HG03175 (cell line): ENCODE data around the gene AMIGO3.

Experiments used
- ATAC-seq: cut with Tn5 transposase; IDR thresholded peaks from one replicate; pipeline ENCODE4 v1.9.1; 2021; ENCODE audit warnings: mild to moderate bottlenecking, moderate library complexity; ENCODE audit not compliant: unreplicated experiment

AMIGO3 gene

DNA sequence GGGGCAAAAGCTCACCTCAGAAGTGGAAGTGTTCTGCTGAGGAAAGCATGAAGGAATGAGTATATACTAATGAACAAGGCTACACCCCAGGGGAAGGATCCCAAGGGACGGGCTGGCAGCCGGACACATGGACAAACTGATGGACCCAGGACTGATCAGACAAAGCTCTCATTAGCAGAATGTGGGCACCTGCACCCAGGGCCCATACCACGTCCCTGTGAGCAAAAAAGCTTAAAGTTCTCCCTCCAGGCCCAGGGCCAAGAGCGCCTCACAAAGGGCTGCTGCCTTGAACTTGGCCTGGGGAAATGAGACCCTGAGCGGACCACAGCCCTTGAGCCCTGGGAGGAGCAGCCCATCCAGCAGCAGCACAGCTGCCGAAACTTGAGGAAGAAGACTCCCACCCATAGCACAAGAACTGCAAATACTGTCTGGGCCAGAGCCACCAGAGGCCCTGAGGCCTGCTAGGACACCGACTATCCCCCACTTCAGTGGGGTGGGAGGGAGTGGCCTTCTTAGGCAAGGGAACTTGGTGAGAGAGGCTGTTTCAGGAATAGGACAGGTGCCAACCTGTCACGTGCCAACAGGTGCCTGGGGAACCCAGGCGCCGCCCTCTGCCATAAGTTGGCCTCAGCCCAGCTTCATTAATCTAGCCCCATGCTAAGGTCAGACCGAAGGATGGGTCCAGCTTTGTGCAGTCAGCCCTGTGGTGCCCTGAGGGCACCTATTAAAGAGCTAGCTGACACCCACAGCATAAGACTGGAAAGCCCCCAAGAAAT is 6.6 kb upstream of the AMIGO3 start:
- no peak for ATAC-seq

- no peak for ATAC-seq
These were observed 5.1 kb upstream of the AMIGO3 start for GRCh38 chr3:49724586-49724985.

DNA sequence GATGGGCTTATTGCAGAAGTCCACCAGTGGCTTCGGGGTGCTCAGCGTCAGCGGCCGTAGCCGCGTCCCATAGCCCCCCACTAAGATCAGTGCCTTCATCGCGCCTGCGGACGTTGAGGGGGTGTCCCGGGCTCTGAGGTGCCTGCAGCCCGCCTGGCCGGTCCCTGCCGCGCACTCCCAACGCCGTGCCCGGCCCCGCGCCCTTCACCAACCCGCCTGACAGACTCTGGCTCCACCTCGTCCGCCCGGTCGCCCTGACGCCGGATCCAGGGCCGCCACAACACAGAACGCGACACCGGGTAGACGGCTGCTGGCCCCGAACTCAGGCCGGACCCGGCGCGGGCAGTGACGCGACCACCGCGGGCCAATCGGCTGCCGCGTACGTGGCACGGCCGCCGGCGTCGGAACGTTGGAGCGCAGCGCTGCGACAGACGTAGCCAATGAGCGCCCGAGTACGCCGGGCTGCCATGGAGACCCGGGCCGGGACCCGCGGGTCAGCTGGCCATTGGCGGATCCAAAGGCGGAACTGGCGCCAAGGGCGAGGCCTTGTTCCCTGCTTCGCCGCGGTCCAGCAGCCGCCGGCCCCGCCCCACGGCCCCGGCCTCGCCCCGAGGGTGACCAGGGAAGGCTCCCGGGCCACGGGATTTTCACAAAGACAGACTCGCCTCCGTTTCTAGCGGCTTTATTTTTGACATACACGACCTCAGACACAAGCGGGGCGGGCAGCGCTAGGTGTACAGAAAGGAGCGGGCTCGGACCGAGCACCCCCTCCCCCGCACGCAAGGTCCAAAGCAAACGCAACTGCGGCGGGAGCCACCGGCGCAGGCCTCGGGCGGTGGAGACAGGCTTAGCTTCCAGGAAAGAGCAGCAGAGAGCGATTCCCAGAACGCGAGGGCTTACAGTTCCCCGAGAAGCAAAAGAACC is 4.4 kb upstream of the AMIGO3 start, which contains the start of gene GMPPB:
Gene GMPPB (minus strand): TSS at position 324 of the 924 bp plus-strand sequence. CDS start 225 bp downstream, at position 99.
- peak; percentile 75 for ATAC-seq

GRCh38 chr3:49723296-49723627 is 3.8 kb upstream of the AMIGO3 start:
- no peak for ATAC-seq

DNA sequence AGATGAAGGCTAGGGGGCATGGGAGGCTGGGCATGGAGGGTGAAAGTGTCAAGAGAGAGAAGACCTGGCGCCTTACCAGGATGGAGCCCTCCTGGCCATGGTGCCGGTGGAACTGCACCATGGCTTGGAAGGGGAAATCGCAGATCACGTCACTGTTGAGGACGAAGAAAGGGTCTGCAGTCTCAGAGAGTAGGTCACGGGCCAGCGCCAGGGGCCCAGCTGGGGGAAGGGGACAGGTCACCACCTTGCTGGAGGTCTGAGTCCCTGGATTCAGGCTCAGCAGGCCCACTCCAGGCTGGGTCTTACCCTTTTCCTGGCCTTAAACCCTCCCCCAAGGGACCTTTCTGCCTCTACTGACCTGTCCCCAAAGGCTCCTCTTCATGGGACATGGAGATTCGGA is 3.4 kb upstream of the AMIGO3 start:
- ATAC-seq = no peak

DNA sequence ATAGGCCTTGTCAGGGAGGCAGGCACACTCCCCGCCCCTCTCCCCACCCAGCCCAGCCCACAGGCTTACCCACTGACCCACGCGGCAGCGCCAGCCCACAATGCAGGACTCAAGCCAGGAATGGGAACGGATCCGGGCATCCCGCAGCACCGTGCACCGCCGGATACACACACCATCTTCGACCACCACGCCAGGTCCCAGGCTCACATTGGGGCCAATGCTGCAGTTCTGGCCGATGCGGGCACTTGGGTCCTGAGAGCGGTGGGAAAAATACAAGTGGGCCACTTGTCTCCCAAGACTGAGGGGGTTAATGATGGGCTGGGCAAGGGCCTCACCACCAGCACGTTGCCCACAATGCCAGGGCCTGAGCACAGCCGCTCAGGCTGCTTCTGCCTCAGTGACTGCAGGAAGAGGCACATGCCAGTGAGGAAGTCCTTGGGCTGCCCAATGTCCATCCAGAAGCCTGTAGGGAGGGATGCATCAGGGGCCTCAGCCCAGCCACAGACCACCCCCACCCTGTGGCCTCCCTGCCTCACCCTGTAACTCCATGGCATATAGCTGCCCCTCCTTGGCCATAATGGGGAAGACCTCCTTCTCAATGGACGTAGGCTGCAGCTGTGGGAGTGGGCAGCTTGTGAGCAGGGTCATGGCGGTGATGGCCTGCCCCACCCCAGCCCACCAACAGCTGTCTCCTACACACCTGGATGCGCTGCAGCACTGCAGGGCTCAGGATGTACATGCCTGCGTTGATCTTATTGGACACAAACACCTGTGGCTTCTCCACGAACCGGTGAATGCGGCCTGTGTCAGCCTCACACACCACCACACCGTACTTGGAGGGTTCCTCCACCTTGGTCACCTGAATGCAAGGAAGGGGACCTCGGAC is 2.7 kb upstream of the AMIGO3 start:
- no peak for ATAC-seq

DNA sequence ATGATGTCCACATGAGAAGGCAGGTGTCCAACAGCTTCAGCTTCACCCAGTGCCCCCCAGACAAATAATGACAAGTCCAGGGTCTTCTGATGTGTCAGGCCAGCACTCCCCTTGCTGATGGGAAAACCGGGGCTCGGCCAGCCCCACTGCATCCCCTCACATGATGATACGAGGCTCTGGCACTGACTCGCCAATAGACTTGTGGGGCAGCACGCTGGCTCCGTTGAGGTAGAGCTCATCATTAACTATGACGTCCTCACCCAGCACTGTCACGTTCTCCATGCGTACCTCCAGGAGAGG is 2.1 kb upstream of the AMIGO3 start:
- no peak for ATAC-seq

GRCh38 chr3:49720855-49721595 is 1.5 kb upstream of the AMIGO3 start:
- ATAC-seq = no peak

GRCh38 chr3:49718858-49719213 is 648 bp downstream of the AMIGO3 start:
- no peak for ATAC-seq

DNA sequence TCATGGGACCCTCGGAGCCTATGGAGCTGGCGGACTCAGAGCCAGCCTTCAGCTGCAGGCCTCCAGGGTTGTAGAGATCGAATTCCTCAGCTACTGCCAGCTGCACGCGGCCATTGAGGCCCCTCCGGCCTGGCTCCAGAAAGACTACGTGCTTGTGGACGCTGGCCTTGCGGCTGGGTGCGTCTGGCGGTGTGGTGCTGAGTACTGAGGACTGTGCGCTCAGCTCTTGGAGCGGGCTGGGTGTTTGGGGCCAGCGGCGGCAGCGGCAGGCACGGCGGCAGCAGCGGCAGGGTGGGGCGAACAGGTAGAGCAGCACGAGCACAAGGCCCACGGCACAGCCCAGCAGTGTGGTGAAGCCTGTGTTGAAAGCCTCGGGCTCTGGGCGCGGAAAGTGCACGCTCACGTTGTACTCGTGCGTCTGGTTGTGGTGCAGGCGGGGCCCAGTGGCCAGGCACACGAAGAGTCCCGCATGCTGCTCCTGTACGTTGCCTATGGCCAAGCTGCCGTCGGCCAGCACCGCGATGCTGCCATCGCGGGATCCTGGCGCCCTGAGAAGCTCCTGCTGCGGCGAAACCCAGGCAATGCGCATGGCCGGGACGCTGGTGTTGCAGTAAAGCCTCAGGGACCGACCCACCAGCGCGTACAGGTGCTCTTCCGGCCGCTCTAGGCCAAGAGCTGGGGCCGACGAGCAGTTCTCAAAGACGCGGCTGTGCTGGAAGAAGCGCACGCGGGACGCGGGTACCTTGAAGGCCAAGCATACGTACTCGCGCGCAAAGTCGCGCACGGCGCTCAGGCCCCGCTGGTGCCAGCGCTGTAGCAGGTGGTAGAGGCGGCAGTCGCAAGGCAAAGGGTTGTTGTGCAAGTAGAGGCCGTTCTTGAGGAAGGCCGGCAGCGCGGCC is 1.3 kb downstream of the AMIGO3 start:
- ATAC-seq = no peak

GRCh38 chr3:49717211-49717958 is 2.1 kb downstream of the AMIGO3 start:
- no peak for ATAC-seq

DNA sequence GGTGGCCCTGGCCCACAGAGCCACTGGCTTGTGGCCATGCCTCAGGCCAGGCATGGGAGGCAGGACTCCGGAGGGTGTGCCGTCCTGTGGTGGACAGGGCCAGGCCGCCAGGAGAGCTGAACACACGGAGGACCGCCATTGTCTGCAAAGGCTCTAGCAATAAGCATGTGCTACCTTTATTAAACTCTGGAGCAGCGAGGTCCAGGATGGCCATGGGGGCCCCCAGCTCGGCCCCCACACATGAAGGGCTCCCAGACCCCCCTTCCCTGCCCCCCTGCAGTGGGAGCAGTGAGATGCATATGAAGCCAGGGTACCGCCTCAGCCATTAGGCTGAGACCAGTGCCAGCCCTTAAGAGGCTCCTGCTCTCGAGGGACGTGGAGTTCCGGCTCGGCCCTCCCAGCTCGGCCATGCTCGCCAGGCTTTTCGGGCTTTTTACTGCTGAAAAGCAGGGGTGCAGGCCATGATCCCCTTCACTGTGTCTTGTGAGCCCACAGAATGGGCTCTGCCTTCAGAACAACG is 2.7 kb downstream of the AMIGO3 start:
- ATAC-seq = no peak

GRCh38 chr3:49716169-49716568 is 3.3 kb downstream of the AMIGO3 start:
- no peak for ATAC-seq

- ATAC-seq = no peak
These were observed 3.8 kb downstream of the AMIGO3 start for GRCh38 chr3:49715611-49716121.

DNA sequence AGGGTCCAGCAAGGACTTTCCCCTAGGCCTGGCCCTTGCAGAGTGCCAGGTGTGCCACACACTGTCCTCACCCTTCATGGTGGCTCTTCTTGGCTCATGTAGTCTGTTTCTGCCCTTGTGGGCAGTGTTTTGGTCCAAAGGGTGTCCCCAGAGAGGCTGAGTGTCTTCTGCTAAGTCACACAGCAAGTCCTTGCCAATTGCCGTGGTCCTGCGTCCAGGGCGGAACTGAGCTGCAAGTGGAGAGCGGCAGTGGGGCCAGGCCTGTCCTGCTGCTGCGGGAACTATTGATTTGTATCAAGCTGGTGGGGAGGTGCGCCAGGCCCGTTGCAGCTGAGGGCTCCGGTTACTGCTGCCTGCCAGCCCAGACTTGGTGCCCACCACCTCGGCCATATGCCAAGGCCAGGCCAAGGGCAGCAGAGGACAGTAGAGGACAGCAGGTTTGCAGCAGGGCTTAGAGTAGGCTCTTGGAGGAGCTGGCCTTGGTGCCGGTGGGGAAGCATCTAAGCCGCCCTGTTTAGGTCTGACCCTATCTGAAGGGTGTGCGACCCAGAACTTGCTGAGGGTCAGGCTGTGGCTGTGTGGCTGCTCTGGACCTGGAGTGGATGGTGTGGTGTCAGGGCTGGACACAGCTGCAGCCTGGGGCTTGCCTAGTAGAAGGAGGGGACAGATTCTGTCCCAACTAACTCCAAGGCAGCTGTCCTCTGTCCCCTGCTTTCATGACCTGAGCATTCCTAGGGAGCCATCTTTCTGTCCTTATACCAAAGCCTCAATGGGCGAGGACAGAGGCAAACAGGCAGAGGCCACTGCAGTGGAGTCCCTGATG is 4.5 kb downstream of the AMIGO3 start:
- no peak for ATAC-seq

GRCh38 chr3:49713336-49714105 is 6.0 kb downstream of the AMIGO3 start:
- ATAC-seq = no peak
